GM04504 (cell line): ENCODE measurements around the gene LRMDA.

Experiments used
- DNase-seq: peaks from one replicate; pipeline ENCODE4 v3.0.0-alpha.2; 2012; ENCODE audit warnings: low read depth

LRMDA gene

DNA sequence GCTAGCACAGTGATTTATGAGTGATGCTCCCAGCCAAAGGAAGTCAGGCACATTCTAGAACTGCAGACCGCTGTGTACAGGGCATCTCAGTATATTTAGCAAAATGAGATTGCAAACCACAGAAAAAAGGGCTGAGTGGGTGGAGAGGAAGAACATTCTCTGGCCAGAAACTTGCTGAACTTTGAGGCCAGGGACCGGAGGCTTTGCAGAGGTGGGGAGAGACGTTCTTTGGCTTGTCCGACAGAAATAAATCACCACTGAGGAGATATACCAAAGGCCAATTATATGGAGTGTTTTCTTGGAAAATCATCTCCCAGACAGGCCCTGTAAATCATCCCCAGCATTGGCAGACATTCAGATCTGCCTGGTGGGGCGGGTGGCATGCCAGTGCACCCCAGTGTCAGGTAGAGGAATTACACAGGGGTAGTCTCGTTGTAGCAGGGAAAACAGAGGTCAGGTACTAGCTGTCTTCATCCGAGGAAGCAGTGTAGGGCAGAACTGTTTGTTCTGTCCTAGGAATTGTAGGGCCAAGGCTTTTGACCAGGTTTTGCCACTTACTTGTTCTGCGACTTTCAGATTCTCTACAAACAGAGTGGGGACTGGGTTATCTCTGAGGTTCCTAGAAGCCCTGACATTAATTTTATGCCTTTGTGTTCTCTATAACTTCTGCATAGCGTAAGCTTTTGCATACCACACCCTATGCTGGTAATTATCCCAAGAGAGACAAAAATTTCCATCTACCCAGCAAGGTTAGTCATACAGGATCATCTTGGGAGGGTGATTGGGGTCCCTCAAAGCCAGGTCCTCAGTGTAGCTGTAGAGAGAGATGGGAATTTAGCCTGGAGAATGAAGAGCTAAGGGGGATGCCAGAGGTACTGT, 655.6 kb downstream of the LRMDA start:
- peak; percentile 17 for DNase-seq

DNA sequence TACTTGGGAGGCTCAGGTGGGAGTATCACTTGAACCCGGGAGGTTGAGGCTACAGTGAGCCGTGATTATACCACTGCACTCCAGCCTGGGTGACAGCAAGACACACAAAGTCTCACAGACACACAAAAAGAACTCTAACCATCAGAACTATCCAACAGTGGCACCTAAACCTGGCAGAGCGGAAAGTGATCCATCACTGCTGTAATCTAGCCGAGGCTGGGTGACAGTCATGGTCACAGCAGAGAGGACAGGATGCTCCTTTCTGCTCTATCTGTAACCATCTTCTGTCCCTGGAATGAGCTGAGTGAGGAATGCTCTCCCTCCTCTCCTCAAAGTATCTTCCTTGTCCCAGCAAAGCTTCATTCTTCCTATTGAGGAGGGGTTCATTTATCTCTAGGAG, 656.6 kb downstream of the LRMDA start:
- DNase-seq = no peak

DNA sequence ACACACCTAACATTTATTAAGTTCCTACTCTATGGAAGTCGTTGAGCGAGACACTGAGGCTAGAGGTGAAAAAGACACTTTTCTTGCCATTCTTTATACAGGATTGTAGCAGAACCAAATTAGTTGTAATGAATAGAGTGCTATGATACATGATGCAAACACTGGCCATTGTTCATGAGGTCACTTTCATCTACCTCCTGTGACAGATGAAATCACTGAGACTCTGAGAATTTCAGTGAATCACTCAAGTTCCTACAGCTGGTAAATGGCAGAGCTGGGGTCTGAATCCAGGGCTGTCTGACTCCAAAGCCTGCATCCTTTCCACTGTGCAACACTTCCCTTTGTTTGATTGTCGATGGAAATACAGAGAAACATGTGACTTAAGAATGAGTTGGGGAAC, 657.6 kb downstream of the LRMDA start:
- no peak for DNase-seq

DNA sequence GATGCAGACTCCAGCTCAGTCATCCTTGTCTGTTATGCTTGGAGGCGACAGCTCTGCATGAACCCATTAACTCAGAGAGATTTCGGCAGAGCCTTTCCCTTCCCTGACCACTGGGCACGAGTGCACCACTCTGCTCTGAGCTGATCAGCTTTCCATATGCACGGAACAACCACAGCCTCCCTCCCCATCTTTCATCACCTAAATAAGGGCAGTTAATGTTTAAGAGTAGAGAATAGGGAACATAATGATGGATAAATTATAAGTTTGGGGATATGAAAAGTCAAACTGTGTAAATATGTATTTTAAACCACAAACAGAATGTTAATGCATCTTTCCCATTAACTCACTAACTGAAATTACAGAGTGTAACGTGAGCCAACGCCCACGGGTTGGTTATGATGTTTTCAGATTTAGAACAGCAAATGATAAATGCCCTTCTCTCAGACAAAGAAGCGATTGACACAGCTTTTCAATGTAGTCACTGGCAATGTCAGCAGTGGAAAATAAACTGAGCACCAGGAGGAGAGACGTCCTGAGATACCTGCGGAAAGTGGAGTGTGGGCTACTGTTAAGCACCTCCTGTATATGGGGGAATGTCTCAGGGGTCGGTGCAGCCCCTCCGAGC, 658.2 kb downstream of the LRMDA start:
- no peak for DNase-seq

DNA sequence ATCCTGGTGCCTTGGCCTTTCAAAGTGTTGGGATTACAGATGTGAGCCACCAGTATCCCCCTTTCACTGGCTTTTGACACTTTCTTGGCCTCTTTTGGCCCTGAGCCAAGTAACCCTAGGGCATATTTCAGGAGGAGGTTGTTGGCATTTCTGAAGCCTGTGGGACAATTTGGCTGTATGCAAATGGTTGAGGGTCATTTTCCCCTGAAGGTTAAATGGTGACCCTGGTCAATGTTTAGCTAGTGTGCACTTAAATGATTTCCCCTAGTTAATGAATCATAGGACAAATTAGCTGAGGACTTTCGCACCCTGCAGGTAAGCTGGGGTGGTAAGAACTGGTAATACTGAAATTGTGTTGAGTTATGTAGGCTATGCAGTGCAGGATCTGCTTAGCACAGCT, 660.5 kb downstream of the LRMDA start:
- DNase-seq = no peak

DNA sequence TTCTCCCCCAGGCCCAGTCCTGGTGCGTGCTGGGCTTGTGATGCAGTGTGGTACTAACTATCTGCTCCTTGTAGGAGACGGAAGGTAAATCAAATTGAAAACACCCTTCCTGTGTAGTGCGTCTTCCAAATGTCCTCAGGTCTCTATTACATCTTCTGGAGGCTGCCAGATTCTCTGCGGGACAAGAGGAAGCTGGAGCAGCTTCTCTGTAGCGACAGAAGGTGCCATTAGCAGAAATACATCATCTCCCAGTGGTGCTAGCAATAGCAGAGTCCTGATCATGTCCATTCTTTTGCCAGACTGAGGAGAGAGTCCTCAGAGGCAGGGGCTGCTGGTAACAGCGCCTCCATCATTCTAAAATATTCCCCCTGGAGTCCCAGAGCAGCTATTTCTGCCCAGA, 675.2 kb downstream of the LRMDA start:
- DNase-seq = no peak

DNA sequence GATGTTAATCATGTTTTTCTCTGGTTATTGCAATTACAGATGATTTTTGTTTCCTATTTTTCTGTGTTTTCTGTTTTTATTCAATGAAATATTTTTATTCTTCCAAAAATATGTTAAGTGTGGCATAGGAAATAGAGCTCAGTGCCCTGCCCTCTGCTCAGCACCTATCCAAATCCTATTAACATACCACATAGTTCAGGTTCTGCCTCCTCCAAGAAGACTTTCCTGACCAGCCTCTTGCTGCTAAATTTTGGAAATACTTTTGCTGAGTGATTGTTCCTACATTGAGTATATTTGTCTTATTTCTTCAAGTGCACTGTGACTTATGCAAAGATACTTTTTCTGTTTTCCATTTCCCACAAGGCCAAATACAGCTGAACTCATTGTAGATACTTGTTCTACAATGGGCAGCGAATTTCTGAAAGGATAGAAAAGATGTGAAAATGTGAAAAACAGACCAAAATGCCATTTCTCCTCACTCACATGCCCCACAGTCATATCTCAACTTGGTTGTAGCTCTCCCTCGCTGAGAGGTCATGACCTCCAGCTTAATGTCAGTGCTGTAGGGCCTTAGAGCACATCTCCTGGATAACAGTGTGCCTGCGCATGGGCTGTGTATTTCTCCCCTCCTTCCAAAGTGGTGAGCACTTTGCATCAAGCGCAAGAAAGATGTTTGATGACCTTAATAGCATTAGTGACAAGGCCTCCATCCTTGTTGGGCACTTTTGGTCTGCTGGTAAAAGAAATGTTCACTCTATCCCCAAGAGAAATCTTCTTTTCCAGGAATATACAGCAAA, 677.3 kb downstream of the LRMDA start:
- DNase-seq = no peak

DNA sequence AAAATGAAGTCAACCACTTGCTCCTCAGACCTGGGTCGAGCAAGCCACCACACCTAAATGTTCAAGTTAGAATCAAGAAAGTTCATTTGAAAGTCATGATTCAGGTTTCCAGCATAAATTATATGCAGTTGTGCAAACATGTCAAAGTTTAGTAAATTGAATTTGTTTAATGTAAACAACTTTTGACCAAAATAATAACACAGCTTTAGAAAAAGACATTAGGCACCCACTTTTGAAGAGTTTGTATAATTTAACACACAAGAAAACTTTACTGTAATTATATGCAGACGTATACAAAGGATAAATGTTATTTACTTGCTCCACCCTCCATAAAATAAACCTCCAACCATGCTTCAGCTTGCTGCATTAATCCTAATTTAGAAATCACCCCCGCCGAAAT, 680.0 kb downstream of the LRMDA start:
- no peak for DNase-seq

DNA sequence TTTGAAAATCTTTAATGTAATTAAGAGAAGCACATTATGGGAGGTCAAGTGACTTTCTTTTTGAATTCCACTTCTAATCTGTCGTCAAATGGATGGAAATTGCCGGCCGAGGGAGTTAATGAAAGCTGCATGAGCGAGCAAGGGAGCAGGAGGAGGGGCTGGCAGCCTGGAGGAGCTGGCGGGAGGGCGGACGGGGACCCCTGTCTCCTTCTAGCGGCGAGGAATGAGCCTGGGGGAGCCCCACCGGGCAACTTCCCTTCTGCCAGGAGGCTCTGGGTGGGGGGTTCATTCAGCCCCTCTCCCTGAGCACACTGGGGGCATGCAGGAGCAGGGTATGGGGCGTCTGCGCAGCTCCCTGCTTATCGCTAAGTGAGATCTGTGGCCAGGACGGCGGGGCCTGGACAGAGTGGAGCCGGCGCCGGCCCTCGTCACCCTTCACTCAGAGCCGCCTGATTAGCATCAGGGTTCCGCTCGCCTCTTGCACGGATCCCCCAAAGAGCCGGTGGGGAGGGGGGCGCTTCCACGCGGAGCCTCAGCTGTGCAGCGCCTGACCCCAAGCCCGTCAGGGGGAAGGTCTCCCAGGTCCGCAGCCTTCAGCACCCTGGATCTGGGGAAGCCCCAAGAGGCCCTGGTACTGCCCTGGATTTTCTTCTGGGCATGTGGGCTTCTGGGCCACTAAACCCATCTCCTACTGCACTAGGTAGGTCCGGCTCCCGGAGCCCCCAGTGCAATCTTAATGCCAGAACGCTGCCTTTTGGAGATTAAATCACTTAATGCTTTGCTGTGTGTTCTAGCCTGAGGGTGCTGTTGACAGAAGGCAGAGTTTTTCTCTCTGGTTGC, 680.8 kb downstream of the LRMDA start:
- DNase-seq = no peak

DNA sequence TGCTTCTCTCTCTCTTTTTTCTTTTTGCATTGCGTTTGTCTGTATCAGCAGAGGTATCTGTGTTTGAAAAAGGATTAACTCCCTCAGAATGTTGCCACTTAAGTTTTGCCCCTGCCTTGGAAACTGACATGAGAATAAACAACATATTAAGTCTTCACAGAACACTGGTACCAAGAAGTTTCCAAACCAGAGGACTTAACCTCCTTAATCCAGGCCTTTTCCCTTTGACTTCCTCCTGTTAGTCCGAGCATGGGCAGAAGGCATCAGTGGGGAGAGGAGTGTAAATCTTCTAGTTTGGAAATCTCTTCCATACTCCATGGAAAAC, 681.4 kb downstream of the LRMDA start:
- no peak for DNase-seq

DNA sequence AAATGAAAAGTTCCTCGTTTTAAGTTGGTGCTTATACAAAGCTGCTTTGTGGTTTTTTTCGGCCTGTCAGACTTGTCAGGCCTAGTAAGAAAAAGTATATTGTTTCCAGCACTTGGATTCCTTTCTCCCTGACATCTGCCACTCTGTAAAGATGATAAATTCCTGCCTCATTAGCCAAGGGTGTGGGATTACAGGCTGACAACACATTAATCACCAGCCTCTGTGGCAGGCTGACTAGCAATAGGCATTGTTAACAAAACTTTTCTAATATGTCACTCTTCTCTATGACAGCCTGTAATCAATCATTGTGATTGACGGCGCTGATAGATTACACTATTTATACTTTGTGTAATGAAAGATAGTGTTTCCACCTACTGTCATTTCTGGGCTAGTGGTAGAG, 682.5 kb downstream of the LRMDA start:
- no peak for DNase-seq

DNA sequence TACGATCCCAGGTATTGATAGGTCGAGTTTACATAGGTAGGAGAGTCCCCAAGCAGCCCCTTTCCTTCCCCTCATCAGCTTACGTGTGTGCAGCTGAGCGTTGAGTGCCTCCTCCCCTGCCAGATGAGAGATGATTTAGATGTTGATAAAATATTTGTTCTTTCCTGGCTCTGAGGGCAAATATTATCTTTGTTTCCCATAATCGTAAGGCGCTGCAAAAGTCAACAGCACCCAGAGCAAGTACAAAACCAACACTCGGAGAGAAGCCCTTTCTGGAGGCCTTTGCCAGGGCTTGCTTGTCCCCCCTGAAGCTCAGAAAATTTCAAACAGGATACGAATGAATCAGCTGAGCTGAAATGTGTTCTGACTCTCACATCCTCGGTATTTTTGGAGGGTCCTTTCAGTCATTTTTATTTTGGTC, 683.2 kb downstream of the LRMDA start:
- DNase-seq = no peak

DNA sequence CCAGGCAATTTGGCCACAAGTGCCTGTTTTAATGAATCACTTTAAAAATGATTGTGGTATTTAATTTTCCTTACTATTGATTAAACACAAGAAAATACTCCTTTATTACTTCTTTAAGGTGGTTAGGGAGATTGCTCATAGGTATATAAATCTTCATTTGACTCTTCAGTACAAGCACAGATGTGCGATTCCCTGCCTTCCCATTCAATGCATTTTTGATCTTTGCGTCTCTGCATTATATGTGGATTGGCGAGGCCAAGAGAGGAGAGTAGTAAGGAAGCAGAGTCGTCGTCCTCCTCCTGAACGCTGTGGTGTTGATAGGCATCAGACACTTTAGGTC, 683.7 kb downstream of the LRMDA start:
- DNase-seq = no peak

DNA sequence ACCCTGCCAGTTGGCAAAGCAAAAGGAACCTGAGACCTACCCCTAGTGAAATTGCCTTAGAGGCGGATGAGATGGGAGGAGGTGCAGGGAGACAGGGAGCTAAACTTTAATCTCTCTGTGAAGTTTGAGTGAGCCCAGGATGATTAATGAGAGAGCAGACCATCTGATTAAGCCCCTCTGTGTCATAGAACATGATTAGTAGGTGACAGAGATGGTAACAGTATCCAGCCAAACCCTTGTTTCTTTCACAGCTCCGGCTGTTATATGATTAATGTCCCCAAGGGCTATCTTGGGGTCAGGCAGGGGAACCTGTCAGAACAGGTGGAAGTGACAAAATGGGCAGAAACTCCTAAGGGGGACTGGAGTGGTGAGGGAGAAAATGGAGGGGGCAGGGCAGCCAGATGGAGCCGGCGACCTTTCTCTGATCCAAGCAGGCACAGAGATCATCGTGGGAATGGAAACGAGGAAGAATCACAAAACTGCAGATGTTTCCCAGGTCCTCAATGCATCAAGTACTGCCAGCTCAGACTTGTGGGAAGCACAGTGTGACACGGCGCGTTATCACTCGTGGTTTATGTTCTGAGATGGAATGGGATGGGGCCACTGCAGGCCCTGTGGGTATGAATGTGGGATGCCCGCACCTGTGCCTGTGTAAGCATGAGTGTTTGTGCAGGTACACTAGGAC, 684.2 kb downstream of the LRMDA start:
- no peak for DNase-seq

DNA sequence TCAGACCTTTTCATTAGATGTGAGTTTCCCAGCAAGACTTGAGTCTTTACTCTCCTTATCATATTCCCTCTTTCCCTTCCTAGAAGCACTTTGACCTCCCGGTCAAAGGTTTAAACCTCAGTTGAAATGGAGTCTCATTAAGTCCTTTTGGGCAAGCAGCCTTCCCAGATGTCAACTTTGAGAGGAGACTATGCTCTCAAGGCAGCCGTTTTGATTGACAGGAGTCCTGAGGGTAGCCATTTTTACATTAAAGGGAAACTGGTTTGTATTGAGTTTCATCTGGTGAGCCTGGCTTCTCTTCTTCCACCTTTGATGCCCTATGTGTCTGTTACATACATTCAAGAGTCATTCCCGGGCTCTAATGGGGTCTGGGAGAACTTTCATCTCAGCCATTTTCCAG, 685.1 kb downstream of the LRMDA start:
- no peak for DNase-seq

DNA sequence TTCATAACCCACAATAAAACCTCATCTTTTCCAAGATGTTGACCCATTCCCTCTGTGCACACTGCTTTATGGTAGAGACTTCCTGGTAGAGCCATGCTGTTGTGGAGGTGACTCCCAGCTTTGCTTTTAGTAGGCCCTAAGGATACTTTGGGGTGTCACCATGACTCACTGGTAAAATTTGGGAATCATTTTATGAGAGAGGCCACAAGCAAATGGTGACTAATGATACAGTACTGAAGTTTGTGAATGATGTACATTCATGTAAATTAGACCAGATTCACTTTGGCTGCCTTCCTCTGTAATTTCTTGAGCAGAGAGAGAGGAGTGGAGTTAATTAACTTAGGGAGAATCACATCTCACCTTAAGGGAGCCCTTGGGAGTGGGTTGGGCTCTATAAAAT, 686.5 kb downstream of the LRMDA start:
- DNase-seq = peak; percentile 68

DNA sequence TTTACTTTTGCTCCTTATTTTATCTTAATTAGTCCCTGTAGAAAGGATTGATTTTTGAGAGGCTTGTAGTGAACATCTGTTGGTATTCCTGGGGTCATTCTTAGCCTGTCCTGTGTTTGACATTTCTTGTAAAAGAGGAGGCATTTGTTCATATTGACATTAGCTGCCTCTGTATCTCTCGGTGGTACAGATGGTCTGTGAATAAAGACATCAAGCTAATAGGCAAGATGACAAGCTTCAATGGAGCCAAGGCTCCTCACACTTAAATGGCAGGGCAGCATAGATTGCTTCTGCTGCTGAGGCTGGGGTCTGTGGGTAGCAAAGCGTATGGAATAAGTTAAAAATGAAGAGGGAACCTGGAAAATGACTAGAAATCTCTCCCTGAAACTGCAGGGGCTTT, 687.6 kb downstream of the LRMDA start:
- no peak for DNase-seq

DNA sequence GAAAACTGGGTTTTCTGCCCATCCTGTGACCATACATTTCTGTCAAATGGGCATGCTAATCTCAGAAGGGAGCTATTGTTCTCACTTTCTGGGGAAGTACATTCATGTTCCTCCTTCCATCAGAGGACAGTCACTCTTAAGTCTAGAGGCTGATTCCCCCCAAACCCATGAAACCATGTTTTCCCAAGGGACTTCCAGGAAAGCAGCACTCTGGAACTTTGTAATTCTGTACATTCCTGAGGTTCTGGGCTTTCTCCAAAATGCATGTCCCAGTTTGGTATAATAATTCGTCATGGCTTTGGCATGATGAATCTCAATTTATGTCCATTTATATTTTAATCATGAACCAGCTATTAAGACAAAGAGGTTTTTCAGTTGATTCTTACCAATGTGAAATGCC, 688.1 kb downstream of the LRMDA start:
- peak; percentile 64 for DNase-seq

DNA sequence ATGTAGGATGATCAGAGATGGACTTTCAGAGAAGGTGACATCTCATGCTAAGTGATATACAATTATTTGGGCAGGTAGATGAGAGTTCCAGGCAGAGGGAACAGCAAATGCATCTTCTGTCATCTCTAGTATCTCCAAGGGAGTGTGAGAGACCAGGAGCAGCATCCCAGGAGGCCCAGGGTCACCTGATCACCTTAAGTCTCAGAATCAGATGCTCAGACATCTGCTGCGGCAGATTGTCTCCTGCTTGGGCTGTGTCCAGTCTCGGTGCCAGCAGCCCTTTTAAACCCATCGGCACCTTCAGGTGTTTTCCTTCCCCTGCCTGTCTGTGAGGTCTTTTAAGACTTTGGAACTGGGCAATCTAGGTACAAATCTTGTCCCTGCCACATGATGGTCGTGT, 690.6 kb downstream of the LRMDA start:
- DNase-seq = no peak

DNA sequence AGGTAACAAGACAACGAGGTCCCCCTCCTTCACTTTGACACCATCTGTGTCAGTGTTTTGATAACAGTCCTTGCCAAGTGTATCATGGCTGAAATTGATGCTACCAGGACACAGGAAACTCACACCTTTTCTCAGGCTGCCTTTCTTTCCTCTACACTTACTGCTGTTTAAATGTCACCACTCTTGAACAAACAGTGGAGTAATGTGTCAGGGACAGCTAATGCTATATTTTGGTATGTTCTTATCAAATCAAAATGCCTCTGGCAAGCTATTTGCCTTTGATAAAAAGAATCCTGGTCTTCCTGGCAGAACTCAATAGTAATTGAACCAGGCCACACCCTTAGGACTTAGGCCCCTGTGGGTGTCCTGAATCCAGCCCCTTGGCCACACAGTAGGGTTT, 692.9 kb downstream of the LRMDA start:
- DNase-seq = no peak

DNA sequence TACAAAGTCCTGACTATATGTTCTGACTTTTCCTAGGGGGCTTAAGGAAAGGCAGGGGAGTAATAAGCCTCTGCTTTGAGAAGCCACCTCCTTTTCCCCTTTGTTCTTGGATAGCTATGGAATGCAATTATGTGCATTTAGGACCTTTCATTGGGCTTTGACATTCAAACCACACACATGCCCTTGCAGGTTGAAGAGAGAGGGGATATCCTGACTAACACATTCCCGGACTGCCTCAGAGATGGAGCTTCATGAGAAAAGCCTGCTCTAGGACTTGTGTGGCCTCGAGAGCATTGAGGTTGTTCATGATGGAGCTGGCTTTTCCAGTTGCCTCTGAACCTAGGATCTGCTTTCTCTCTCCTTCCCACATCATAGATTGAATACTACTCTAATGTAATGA, 694.5 kb downstream of the LRMDA start:
- DNase-seq = no peak
